Measurements from ENCODE around the gene FLVCR1.

DNA sequence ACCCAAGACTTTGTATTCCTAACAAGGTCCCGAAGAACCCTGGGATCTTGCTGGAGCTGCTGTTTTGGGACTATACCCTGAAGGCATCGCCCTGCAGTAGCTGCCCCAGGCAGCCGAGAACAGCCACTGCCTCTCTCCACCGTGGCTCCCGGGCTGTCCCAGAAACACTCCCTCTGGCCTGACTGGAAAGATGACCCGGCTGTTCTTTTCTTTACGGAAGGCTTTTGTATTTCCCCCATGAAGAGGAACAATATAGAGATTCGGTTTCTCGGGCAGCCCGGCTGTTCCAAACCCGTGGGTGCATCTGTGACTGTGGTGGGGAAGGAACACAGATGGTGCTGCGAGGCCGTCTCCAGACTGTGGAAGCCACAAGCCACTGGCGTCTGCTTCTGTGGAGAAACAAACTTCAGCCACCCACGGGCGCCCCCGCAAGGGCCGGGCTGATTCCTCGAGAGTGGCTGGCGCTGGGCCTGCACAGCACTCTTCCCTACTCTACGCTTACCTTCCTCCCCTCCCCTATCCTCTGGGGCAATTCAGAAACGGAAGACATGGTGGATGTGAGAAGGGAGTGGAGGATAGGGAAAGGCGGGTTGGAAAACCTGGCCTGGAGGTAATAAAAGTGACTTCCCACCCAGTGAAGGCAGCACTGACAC is 58.5 kb downstream of the FLVCR1 start:
- TF ChIP-seq CTCF (conservative IDR thresholded peaks at IDR 0.05; ENCODE audit: low read length) (no peak), EZH2phosphoT487 (IDR thresholded peaks at IDR 0.05; ENCODE audit: borderline replicate concordance, low read depth, low read length) (no peak)
